ENCODE measurements around the gene ZNF804A.

ZNF804A gene

GRCh38 chr2:184938221-184938985, 340.1 kb downstream of the ZNF804A start:
- no peak for TF ChIP-seq RARB (CRISPR knock-in tag; IDR thresholded peaks at IDR 0.05)
- no peak for TF ChIP-seq SNAI2 (CRISPR knock-in tag; IDR thresholded peaks at IDR 0.05)
- TF ChIP-seq, protein P1, sequence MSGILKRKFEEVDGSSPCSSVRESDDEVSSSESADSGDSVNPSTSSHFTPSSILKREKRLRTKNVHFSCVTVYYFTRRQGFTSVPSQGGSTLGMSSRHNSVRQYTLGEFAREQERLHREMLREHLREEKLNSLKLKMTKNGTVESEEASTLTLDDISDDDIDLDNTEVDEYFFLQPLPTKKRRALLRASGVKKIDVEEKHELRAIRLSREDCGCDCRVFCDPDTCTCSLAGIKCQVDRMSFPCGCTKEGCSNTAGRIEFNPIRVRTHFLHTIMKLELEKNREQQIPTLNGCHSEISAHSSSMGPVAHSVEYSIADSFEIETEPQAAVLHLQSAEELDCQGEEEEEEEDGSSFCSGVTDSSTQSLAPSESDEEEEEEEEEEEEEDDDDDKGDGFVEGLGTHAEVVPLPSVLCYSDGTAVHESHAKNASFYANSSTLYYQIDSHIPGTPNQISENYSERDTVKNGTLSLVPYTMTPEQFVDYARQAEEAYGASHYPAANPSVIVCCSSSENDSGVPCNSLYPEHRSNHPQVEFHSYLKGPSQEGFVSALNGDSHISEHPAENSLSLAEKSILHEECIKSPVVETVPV (CRISPR knock-in tag; IDR thresholded peaks at IDR 0.05), result no peak
- TF ChIP-seq ZNF565 (CRISPR knock-in tag; conservative IDR thresholded peaks at IDR 0.05; ENCODE audit: low read depth), result no peak
- TF ChIP-seq TCF4 (CRISPR knock-in tag; IDR thresholded peaks at IDR 0.05; ENCODE audit: borderline replicate concordance), result no peak
- no peak for TF ChIP-seq CSDC2 (CRISPR knock-in tag; IDR thresholded peaks at IDR 0.05)
- TF ChIP-seq OSR1 (CRISPR knock-in tag; IDR thresholded peaks at IDR 0.05), result no peak
- TF ChIP-seq ZC3H10 (CRISPR knock-in tag; IDR thresholded peaks at IDR 0.05), result no peak
- TF ChIP-seq ISL1 (CRISPR knock-in tag; IDR thresholded peaks at IDR 0.05), result no peak
- no peak for TF ChIP-seq ZNF70 (CRISPR knock-in tag; IDR thresholded peaks at IDR 0.05)
- TF ChIP-seq, protein P2, sequence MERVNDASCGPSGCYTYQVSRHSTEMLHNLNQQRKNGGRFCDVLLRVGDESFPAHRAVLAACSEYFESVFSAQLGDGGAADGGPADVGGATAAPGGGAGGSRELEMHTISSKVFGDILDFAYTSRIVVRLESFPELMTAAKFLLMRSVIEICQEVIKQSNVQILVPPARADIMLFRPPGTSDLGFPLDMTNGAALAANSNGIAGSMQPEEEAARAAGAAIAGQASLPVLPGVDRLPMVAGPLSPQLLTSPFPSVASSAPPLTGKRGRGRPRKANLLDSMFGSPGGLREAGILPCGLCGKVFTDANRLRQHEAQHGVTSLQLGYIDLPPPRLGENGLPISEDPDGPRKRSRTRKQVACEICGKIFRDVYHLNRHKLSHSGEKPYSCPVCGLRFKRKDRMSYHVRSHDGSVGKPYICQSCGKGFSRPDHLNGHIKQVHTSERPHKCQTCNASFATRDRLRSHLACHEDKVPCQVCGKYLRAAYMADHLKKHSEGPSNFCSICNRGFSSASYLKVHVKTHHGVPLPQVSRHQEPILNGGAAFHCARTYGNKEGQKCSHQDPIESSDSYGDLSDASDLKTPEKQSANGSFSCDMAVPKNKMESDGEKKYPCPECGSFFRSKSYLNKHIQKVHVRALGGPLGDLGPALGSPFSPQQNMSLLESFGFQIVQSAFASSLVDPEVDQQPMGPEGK (CRISPR knock-in tag; IDR thresholded peaks at IDR 0.05; ENCODE audit: borderline replicate concordance), result no peak
- no peak for TF ChIP-seq ZFP30 (CRISPR knock-in tag; IDR thresholded peaks at IDR 0.05)
- TF ChIP-seq GLIS3 (CRISPR knock-in tag; IDR thresholded peaks at IDR 0.05), result no peak
- no peak for TF ChIP-seq PPARA (CRISPR knock-in tag; IDR thresholded peaks at IDR 0.05; ENCODE audit: borderline replicate concordance)
- TF ChIP-seq BACH2 (CRISPR knock-in tag; IDR thresholded peaks at IDR 0.05; ENCODE audit: borderline replicate concordance), result no peak
- ATAC-seq, result no peak

DNA sequence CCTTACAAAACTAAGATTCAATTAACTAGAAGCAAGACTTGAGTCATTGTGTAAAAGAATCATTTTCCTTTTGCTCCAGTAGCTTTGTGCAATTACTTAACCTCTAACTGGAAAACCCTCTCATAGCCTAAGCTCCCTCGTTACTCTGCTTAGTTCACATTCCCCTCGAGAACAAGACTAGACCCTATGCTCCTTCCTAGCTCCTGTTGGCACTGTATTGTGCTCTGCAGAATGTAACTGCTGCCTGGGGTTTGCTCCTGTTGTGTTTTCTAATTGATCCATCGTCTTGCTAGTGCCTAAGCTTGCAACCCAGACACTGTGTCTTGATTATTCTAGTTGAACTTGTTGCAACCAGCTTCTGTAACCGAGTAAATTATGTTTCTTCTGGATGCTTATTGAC, 347.0 kb downstream of the ZNF804A start:
- ATAC-seq, result no peak
- TF ChIP-seq OSR1 (CRISPR knock-in tag; IDR thresholded peaks at IDR 0.05), result no peak
- no peak for TF ChIP-seq GLIS3 (CRISPR knock-in tag; IDR thresholded peaks at IDR 0.05)
- no peak for TF ChIP-seq ISL1 (CRISPR knock-in tag; IDR thresholded peaks at IDR 0.05)

DNA sequence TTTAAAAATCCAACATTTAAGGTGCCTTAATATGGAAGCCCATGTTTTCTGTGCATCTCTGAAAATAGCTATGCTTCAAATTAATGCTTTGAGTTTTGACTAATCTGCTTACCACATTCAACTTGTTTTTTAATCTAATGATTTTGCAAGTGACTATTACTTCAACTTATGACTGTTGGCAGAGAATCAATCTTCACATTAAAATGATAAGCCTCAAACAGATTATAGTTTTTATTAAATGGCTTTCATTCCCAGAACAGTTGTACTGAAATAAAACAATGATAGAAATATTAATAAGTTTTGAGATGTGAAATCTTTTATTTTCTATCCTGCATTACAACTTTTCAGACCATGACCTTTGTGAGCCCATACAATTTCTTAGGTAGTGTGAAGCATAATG, 347.5 kb downstream of the ZNF804A start:
- TF ChIP-seq ZNF8 (CRISPR knock-in tag; IDR thresholded peaks at IDR 0.05) (no peak), BACH2 (CRISPR knock-in tag; IDR thresholded peaks at IDR 0.05; ENCODE audit: borderline replicate concordance) (no peak), SNAI2 (CRISPR knock-in tag; IDR thresholded peaks at IDR 0.05) (0 out of 2 replicates have a peak, but pooled peaks have one; percentile 10), TCF4 (CRISPR knock-in tag; IDR thresholded peaks at IDR 0.05; ENCODE audit: borderline replicate concordance) (no peak), ISL1 (CRISPR knock-in tag; IDR thresholded peaks at IDR 0.05) (peak; percentile 60)
- no peak for ATAC-seq

GRCh38 chr2:184956856-184957255, 358.5 kb downstream of the ZNF804A start:
- no peak for ATAC-seq
- no peak for TF ChIP-seq SNAI2 (CRISPR knock-in tag; IDR thresholded peaks at IDR 0.05)
- TF ChIP-seq ZFP30 (CRISPR knock-in tag; IDR thresholded peaks at IDR 0.05), result no peak
- no peak for TF ChIP-seq OSR1 (CRISPR knock-in tag; IDR thresholded peaks at IDR 0.05)
- TF ChIP-seq ZFP3 (CRISPR knock-in tag; IDR thresholded peaks at IDR 0.05), result no peak
- no peak for TF ChIP-seq ZNF70 (CRISPR knock-in tag; IDR thresholded peaks at IDR 0.05)
- TF ChIP-seq TCF4 (CRISPR knock-in tag; IDR thresholded peaks at IDR 0.05; ENCODE audit: borderline replicate concordance), result no peak
- TF ChIP-seq ZNF565 (CRISPR knock-in tag; conservative IDR thresholded peaks at IDR 0.05; ENCODE audit: low read depth), result no peak
- no peak for TF ChIP-seq CSDC2 (CRISPR knock-in tag; IDR thresholded peaks at IDR 0.05)
- TF ChIP-seq, protein P1 (CRISPR knock-in tag; IDR thresholded peaks at IDR 0.05), result no peak
- TF ChIP-seq, protein P3, sequence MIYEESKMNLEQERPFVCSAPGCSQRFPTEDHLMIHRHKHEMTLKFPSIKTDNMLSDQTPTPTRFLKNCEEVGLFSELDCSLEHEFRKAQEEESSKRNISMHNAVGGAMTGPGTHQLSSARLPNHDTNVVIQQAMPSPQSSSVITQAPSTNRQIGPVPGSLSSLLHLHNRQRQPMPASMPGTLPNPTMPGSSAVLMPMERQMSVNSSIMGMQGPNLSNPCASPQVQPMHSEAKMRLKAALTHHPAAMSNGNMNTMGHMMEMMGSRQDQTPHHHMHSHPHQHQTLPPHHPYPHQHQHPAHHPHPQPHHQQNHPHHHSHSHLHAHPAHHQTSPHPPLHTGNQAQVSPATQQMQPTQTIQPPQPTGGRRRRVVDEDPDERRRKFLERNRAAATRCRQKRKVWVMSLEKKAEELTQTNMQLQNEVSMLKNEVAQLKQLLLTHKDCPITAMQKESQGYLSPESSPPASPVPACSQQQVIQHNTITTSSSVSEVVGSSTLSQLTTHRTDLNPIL (CRISPR knock-in tag; IDR thresholded peaks at IDR 0.05; ENCODE audit: low read depth), result no peak
- TF ChIP-seq, protein P4, sequence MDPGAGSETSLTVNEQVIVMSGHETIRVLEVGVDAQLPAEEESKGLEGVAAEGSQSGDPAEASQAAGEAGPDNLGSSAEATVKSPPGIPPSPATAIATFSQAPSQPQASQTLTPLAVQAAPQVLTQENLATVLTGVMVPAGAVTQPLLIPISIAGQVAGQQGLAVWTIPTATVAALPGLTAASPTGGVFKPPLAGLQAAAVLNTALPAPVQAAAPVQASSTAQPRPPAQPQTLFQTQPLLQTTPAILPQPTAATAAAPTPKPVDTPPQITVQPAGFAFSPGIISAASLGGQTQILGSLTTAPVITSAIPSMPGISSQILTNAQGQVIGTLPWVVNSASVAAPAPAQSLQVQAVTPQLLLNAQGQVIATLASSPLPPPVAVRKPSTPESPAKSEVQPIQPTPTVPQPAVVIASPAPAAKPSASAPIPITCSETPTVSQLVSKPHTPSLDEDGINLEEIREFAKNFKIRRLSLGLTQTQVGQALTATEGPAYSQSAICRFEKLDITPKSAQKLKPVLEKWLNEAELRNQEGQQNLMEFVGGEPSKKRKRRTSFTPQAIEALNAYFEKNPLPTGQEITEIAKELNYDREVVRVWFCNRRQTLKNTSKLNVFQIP (CRISPR knock-in tag; IDR thresholded peaks at IDR 0.05; ENCODE audit: borderline replicate concordance, low read depth), result no peak
- no peak for TF ChIP-seq RARB (CRISPR knock-in tag; IDR thresholded peaks at IDR 0.05)
- TF ChIP-seq ESRRG (CRISPR knock-in tag; IDR thresholded peaks at IDR 0.05), result no peak
- TF ChIP-seq ZC3H10 (CRISPR knock-in tag; IDR thresholded peaks at IDR 0.05), result no peak
- TF ChIP-seq ISL1 (CRISPR knock-in tag; IDR thresholded peaks at IDR 0.05), result no peak
- TF ChIP-seq PPARA (CRISPR knock-in tag; IDR thresholded peaks at IDR 0.05; ENCODE audit: borderline replicate concordance), result no peak
- TF ChIP-seq ARNTL (CRISPR knock-in tag; IDR thresholded peaks at IDR 0.05; ENCODE audit: borderline replicate concordance, low read depth), result no peak
- TF ChIP-seq, protein P5, sequence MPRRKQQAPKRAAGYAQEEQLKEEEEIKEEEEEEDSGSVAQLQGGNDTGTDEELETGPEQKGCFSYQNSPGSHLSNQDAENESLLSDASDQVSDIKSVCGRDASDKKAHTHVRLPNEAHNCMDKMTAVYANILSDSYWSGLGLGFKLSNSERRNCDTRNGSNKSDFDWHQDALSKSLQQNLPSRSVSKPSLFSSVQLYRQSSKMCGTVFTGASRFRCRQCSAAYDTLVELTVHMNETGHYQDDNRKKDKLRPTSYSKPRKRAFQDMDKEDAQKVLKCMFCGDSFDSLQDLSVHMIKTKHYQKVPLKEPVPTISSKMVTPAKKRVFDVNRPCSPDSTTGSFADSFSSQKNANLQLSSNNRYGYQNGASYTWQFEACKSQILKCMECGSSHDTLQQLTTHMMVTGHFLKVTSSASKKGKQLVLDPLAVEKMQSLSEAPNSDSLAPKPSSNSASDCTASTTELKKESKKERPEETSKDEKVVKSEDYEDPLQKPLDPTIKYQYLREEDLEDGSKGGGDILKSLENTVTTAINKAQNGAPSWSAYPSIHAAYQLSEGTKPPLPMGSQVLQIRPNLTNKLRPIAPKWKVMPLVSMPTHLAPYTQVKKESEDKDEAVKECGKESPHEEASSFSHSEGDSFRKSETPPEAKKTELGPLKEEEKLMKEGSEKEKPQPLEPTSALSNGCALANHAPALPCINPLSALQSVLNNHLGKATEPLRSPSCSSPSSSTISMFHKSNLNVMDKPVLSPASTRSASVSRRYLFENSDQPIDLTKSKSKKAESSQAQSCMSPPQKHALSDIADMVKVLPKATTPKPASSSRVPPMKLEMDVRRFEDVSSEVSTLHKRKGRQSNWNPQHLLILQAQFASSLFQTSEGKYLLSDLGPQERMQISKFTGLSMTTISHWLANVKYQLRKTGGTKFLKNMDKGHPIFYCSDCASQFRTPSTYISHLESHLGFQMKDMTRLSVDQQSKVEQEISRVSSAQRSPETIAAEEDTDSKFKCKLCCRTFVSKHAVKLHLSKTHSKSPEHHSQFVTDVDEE (CRISPR knock-in tag; IDR thresholded peaks at IDR 0.05), result no peak
- no peak for TF ChIP-seq ZNF8 (CRISPR knock-in tag; IDR thresholded peaks at IDR 0.05)

All from SK-N-SH treated with all-trans-retinoic acid at 6 μM for 48 hours (cell line).